Lower leg skin (tissue), 4 donors: ENCODE results near the gene SMAD9. TPM values are rescaled to one million over a fixed set of nuclear protein-coding genes. Genes with fewer than 3 reads are reported as not detected.

ENCODE experiments used
- DNase-seq, 2 donors: peaks; one replicate each; pipeline ENCODE4 v3.0.0-alpha.2; 2019; ENCODE audit warnings: low spot score in 2 of 2
- H3K4me3 ChIP-seq: fragments of 200-600 bp; sonication (generic); 2 replicates; pipeline ENCODE4 v1.5.1; 2017; ENCODE audit warnings: mild to moderate bottlenecking, low read depth; ENCODE audit not compliant: poor library complexity, severe bottlenecking
- POLR2A ChIP-seq, 2 donors: fragments of 450-650 bp; IDR thresholded peaks; one replicate each; pipeline ENCODE4 v1.6.1; 2016 to 2017; ENCODE audit warnings: antibody characterized with exemption in 2 of 2, mild to moderate bottlenecking in 1 of 2, moderate library complexity in 1 of 2
- WGBS, 2 donors: methylation state at CpG; one replicate each; pipeline ENCODE4 v1.1.5; 2018; 5-methylcytosine and 5-hydroxymethylcytosine counted together
- intact Hi-C: fragments of 100-400 bp; cut with DNase I; formaldehyde crosslinking; loops from one replicate; pipeline ENCODE4 v1.15.0; 2023; ENCODE audit warnings: low total_unique reads
- total RNA-seq, 4 donors: library from RNA; depleted of rRNA; stranded (reverse); fragments of >200 nt; gene quantifications; one replicate each; pipeline ENCODE4 v1.1.0, GENCODE V29; 2016
- TF ChIP-seq, protein P1 (sequence below), 3 donors: fragments of 450-650 bp; IDR thresholded peaks; one replicate each; pipeline ENCODE4 v1.5.1; 2016; ENCODE audit warnings: antibody characterized with exemption in 3 of 3, mild to moderate bottlenecking in 3 of 3, moderate library complexity in 2 of 3

Gene SMAD9
- total RNA-seq, 4 donors from 2014 or later, result 1.4 to 4.4 (median 2.2) TPM

DNA sequence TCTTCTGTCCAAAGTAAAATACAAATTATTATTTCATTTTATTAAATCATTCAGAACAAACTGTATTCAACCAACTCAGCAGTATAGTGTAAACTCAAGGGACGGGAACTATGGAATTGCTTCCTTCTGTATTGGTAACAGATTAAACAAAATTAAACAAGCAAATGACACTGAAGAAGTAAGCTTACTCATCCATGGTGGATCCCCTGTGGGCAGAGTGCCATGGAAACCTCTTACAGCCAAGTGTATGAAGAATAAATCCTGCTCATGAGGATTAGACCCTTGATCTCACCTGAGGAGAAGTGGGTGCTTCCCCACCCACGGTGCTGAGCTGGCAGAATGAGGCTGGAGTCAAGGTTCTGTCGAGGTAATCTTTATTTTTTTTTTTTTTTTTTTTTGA is 119.0 kb downstream of the SMAD9 start:
- 37 to 40% methylated on average over 3 of the region's 3 CpGs for WGBS, 2 donors
- intact Hi-C loops, result no loop called here
- H3K4me3 ChIP-seq, result no peak overlapping the region
- DNase-seq, result no peak
- TF ChIP-seq, protein P1, sequence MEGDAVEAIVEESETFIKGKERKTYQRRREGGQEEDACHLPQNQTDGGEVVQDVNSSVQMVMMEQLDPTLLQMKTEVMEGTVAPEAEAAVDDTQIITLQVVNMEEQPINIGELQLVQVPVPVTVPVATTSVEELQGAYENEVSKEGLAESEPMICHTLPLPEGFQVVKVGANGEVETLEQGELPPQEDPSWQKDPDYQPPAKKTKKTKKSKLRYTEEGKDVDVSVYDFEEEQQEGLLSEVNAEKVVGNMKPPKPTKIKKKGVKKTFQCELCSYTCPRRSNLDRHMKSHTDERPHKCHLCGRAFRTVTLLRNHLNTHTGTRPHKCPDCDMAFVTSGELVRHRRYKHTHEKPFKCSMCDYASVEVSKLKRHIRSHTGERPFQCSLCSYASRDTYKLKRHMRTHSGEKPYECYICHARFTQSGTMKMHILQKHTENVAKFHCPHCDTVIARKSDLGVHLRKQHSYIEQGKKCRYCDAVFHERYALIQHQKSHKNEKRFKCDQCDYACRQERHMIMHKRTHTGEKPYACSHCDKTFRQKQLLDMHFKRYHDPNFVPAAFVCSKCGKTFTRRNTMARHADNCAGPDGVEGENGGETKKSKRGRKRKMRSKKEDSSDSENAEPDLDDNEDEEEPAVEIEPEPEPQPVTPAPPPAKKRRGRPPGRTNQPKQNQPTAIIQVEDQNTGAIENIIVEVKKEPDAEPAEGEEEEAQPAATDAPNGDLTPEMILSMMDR (IDR thresholded peaks at IDR 0.05), result no peak
- TF ChIP-seq POLR2A (IDR thresholded peaks at IDR 0.05), result no peak

DNA sequence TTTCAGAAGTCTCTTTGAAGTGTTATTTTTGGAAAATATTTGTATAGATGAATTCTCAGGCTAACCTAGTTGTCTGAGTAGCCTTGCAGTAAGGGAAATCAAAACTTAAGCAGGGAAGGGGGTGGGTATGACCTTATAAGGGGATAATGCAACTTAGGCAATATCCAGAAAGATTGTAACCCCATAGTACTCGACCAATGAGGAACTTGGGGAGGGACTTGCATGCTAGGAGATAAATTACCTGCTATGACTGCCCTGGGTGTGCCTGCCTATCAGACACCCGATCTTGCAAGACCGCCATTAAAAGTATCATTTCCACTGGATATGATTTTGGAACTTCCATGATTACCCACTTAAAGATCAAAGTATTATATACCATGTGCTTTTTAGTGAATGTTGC is 124.0 kb downstream of the SMAD9 start:
- 77 to 80% methylated on average over 3 of the region's 3 CpGs for WGBS, 2 donors
- DNase-seq, result no peak
- intact Hi-C loops, result no loop called here
- TF ChIP-seq, protein P1 (IDR thresholded peaks at IDR 0.05), result no peak
- TF ChIP-seq POLR2A (IDR thresholded peaks at IDR 0.05), result no peak
- H3K4me3 ChIP-seq, result no peak overlapping the region

DNA sequence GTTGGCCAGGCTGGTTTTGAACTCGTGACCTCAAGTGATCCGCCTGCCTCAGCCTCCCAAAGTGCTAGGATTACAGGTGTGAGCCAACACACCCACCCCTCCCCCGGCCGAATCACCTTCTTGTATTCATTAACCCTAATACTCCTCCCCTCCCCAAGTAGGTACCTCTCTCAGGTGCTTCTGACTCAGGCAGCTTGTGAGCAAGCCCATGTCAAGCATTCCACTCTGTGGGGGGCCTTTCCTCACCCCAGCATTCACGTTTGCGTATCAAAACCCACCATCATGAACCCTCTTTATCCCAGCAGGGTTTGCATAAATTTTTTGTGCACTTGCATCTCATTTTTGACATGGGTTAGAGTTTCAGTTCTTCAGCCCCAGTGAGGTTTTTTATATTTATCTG is 124.6 kb downstream of the SMAD9 start:
- no peak overlapping the region for H3K4me3 ChIP-seq
- TF ChIP-seq, protein P1 (IDR thresholded peaks at IDR 0.05), result no peak
- TF ChIP-seq POLR2A (IDR thresholded peaks at IDR 0.05), result no peak
- no peak for DNase-seq
- intact Hi-C loops, result no loop called here
- 83 to 90% methylated on average over 6 of the region's 6 CpGs for WGBS, 2 donors

Other genes with a start within 250 kb of the SMAD9 start
- not detected for gene SERTM1, start 246.2 kb downstream of the SMAD9 start, total RNA-seq
- 1 to 10 TPM; 1.0 to 3.7 (median 2.2) TPM for gene RFXAP, start 101.0 kb downstream of the SMAD9 start, total RNA-seq
- gene ALG5, start 79.1 kb upstream of the SMAD9 start, total RNA-seq, result 10 to 100 TPM; 11.8 to 28.1 (median 20.4) TPM
- gene EXOSC8, start 80.5 kb upstream of the SMAD9 start, total RNA-seq, result 10 to 100 TPM; 17.3 to 24.2 (median 20.4) TPM
- gene SUPT20H, start 139.4 kb upstream of the SMAD9 start, total RNA-seq, result 10 to 100 TPM; 23.4 to 35.9 (median 28.6) TPM
- not detected for gene CSNK1A1L, start 185.4 kb upstream of the SMAD9 start, total RNA-seq